Epithelial cell of esophagus (primary cell): ENCODE measurements around the gene SRSF10.
"Not testable (repeated sequence)": the region's sequence is repeated elsewhere in the genome, so short reads cannot be mapped to it uniquely, and the experiment has no call there.

Experiments used
- DNase-seq: peaks from one replicate; pipeline ENCODE4 v3.0.0; 2010; ENCODE audit warnings: low read depth
- H3K4me3 ChIP-seq: 2 replicates; pipeline ENCODE4 v1.5.1; 2011; ENCODE audit warnings: mild to moderate bottlenecking, low read length, control low read depth
- CTCF ChIP-seq: IDR thresholded peaks from 2 replicates; pipeline ENCODE4 v1.5.1; 2011; ENCODE audit warnings: low read depth, mild to moderate bottlenecking, low read length, control low read depth, inconsistent platforms; ENCODE audit not compliant: insufficient read depth; ENCODE audit errors: missing control alignments

Gene SRSF10

GRCh38 chr1:23963617-23964234 lies 16.4 kb downstream of the SRSF10 start:
- TF ChIP-seq CTCF, result no peak
- no peak overlapping the region for H3K4me3 ChIP-seq
- no peak for DNase-seq

GRCh38 chr1:23960291-23961020 lies 19.7 kb downstream of the SRSF10 start:
- H3K4me3 ChIP-seq, result peak overlapping the region; percentile 98
- no peak for TF ChIP-seq CTCF
- peak; percentile 44 for DNase-seq

- H3K4me3 ChIP-seq, result peak within 1 kb of the TSS; percentile 98
- DNase-seq, result peak; percentile 98
- TF ChIP-seq CTCF, result no peak
Observed at GRCh38 chr1:23959461-23960290, 20.5 kb downstream of the SRSF10 start, which contains the start of gene PNRC2. Gene PNRC2 (plus strand): TSS chr1:23959828. CDS start chr1:23961458, 1,630 bp downstream.

- peak overlapping the region; percentile 98 for H3K4me3 ChIP-seq
- peak; percentile 90 for DNase-seq
- TF ChIP-seq CTCF, result peak; percentile 33
Observed at GRCh38 chr1:23958810-23959460, 21.2 kb downstream of the SRSF10 start.

GRCh38 chr1:23958040-23958809 lies 21.9 kb downstream of the SRSF10 start:
- peak overlapping the region; percentile 98 for H3K4me3 ChIP-seq
- not testable (repeated sequence) for DNase-seq

- no peak for TF ChIP-seq CTCF
- peak; percentile 81 for DNase-seq
- H3K4me3 ChIP-seq, result no peak overlapping the region
Observed at GRCh38 chr1:23957096-23957495, 23.0 kb downstream of the SRSF10 start.
